22Rv1 (cell line): ENCODE results near the gene IQSEC1.

ENCODE experiments used
- CTCF ChIP-seq: fragments of 450-650 bp; IDR thresholded peaks from 2 replicates; pipeline ENCODE4 v1.5.1; 2017; ENCODE audit warnings: mild to moderate bottlenecking
- ZFX ChIP-seq: fragments of 450-650 bp; IDR thresholded peaks from 2 replicates; pipeline ENCODE4 v1.6.1; 2017; ENCODE audit warnings: antibody characterized with exemption, borderline replicate concordance

GRCh38 chr3:12894629-12895028, 178.6 kb downstream of the IQSEC1 start:
- no peak for TF ChIP-seq ZFX
- no peak for TF ChIP-seq CTCF
